ENCODE measurements around the gene SSB.
"Not testable (repeated sequence)": the region's sequence is repeated elsewhere in the genome, so short reads cannot be mapped to it uniquely, and the experiment has no call there.

Gene SSB

DNA sequence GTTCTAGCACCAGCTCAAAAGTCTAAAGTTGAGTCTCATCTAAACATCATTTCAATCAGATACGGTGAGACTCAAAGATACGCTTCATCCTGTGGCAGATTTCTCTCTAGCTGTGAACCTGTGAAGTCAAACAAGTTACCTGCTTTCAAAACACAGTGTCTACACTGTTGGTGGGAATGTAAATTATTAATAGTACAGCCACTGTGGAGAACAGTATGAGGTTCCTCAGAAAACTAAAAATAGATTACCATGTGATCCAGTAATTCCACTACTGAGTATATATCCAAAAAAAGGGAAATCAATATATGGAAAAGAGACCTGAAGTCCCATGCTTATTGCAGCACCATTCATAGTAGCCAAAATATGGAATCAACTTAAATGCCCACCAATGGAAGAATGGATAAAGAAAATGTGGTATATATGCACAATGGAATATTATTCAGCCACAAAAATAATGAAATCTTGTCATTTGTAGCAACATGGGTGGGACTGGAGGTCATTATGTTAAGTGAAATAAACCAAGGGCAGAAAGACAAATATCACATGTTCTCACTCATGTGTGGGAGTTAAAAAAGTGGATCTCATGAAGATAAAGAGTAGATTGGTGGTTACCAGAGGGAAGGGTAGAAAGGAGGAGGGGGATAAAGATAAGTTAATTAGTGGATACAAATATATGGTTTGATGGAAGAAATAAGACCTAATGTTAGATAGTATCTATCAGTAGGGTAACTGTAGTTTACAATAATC, 40.2 kb downstream of the SSB start:
- DNase-seq: no peak

GRCh38 chr2:169839954-169840746, 41.5 kb downstream of the SSB start:
- DNase-seq: peak; percentile 96

GRCh38 chr2:169840747-169841142, 42.1 kb downstream of the SSB start:
- DNase-seq: no peak

- not testable (repeated sequence) for DNase-seq
Observed at GRCh38 chr2:169841625-169842024, 43.0 kb downstream of the SSB start.

DNA sequence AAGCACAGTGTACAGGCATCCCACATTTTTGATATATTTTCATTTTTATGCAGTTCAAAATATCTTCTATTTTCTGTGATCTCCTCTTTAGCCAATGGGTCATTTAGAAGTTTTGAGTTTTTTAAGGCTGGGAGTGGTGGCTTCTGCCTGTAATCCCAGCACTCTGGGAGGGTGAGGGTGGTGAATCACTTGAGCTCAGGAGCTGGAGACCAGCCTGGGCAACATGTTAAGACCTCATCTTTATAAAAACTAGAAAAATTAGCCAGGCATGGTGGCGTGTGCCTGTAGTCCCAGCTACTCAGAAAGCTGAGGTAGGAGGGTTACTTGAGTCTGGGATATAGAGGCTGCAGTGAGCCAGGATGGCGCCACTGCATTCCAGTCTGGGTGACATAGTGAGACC, 46.3 kb downstream of the SSB start:
- no peak for DNase-seq

DNA sequence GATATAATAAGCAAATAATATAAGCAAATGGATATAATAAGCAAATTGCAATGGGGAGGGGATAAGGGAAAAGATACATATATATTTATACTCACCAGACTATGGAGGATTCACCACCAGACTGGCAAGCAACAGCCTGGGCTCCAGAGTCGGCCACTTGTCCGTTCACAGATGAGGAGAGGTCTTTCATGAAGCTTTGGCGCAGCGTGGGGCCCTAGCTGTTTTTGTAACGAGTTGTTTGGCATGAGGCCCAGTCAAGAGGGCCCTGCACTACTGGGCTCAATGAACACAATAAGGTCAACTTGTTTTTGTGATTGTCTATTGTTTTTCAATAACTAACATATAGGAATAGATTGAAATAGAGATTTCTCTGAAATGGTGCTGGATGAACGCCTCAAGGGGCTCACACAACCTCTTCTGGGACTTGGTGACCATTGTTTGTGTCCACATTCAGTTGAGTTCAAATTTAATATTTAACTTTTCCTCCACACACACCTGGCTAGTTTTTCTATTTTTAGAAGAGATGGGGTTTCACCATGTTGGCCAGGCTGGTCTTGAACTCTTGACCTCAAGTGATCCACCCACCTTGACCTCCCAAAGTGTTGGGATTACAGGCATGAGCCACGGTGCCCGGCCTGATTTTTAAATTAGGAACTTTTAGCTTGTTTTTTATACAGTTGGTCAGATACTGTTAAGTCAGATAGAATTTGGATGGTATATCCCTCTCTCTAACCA, 50.5 kb downstream of the SSB start:
- DNase-seq: not testable (repeated sequence)

DNA sequence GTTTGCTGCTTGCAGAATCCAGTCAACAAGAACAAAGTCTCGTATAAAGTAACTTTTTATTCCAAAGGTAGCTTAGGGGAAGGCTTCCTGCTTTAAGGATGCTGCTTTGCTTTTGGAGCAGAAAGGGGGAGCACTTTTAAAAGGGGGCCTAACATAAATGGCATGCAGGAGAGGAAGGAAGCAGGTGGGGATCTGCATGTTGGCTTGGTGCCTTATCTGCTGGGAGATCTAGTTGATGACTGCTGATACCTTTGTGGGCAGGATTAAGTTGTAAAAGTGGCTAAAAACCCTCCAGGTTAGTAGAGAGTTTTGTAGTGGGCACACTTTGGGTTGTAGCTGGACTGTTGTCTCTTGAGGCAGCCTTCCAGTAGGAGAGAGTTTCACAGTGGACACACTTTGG, 51.0 kb downstream of the SSB start:
- no peak for DNase-seq

GRCh38 chr2:169853041-169853668, 54.5 kb downstream of the SSB start:
- DNase-seq: no peak

GRCh38 chr2:169855281-169856258, 56.9 kb downstream of the SSB start:
- not testable (repeated sequence) for DNase-seq

GRCh38 chr2:169859423-169859822, 60.8 kb downstream of the SSB start:
- DNase-seq: no peak

DNA sequence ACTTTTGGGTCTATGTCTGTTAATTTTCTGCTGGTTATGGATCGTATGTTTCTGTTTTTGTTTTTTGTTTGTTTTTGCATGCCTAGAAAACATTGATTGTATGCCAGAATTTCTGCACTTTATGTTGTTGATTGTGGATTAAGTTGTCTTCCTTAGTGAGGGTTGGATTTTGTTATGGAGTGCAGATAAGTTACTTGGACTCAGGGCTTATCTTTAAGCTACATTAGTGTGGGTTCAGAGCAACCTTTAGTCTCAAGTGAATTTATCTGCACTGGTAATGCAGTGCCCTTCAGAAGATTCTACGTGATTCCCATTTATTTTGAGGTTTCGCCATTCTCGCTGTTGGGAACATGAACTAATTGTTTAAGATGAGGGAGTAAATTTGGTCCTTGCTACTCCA, 61.5 kb downstream of the SSB start:
- peak; percentile 43 for DNase-seq

Data from hematopoietic multipotent progenitor cell treated with erythropoietin and hydrocortisone succinate and interleukin-3 and kit ligand, for 8 days (in vitro differentiated cells).